SHP77 treated with DMSO at 0.1 percent for 48 hours (cell line): ENCODE data around the gene PTPRT.

Source experiments
- DNase-seq: peaks from one replicate; lab custom pipeline; 2025; lab: John Stamatoyannopoulos, UW

PTPRT gene

GRCh38 chr20:42376131-42376530, 813.6 kb downstream of the PTPRT start:
- no peak for DNase-seq

DNA sequence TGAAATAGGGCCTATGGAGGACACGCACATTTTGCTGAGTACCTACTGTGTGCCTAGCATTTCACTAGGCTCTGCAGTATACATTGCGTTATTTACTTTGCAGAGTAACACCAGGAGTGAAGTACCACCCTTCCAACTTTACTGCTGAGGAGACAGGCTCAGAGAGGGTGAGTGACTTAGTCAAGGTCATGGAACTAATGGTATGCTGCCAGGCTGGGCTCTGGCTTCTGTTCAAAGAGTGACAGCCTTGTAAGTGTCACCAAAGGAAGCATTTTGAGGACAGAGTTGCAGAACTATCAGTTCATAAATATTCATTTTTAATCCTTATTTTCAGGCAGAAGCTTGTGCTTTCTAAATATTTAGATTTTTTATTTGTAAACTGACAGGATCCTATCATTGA, 816.7 kb downstream of the PTPRT start:
- DNase-seq: no peak

- DNase-seq: no peak
Observed at GRCh38 chr20:42370075-42370474, 819.6 kb downstream of the PTPRT start.

DNA sequence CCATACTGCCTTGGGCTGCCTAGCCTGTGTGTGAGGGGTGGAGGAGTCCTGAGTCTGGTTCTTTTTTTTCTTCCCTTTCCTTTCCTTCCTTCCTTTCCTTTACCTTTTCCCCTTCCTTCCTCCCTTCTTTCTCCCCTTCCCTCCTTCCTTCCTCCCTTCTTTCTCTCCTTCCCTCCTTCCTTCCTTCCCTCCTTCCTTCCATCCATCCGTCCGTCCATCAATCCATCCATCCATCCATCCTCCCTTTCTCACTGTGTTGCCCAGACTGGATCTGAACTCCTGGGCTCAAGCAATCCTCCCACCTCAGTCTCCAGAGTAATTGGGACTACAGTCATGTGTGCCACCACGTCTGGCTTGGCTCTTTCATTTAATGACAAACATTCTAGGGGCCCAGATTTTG, 820.8 kb downstream of the PTPRT start:
- no peak for DNase-seq

GRCh38 chr20:42366626-42367025, 823.1 kb downstream of the PTPRT start:
- DNase-seq: no peak

- no peak for DNase-seq
Observed at GRCh38 chr20:42364446-42364845, 825.3 kb downstream of the PTPRT start.

GRCh38 chr20:42361402-42361970, 828.2 kb downstream of the PTPRT start:
- no peak for DNase-seq

DNA sequence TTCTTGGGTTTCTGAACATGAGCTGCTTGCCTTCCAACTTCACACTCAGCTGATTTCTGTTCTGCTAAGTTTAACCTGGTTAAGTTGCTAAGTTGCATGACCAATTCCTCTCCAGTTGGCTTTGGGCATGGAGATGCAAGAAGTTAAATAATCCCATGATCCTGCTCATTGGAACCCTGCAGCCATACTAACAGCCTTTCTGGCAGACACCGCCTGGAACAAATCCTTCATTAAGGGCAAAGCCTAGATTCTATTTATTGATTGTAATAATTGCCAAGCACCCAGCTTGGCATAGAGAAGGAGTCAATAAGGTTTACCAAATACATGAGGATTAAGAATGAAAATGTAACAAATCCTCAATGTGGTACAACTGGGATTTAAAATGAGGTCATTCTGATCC, 829.1 kb downstream of the PTPRT start:
- DNase-seq: no peak

DNA sequence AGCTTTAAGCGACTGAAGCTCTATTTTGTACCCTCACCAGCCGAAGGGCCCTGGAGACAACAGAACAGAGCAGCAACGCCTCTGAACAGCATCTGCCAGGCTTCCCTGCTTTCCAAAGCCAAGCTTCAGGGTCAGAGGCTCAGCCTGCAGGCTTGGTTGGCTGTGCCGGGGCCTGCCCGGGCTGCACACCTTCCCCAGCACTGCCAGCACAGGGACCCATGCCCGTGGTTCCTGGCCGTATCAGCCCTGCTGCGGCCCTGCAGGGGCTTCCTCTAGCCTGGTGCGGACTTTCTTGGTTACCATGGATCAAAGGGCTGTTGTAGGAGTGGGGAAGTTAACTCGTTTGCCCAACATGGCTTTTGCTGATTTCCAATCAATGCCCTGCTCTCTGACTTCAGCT, 830.1 kb downstream of the PTPRT start:
- no peak for DNase-seq

- no peak for DNase-seq
Observed at GRCh38 chr20:42352096-42352495, 837.6 kb downstream of the PTPRT start.

GRCh38 chr20:42350521-42350920, 839.2 kb downstream of the PTPRT start:
- DNase-seq: no peak

DNA sequence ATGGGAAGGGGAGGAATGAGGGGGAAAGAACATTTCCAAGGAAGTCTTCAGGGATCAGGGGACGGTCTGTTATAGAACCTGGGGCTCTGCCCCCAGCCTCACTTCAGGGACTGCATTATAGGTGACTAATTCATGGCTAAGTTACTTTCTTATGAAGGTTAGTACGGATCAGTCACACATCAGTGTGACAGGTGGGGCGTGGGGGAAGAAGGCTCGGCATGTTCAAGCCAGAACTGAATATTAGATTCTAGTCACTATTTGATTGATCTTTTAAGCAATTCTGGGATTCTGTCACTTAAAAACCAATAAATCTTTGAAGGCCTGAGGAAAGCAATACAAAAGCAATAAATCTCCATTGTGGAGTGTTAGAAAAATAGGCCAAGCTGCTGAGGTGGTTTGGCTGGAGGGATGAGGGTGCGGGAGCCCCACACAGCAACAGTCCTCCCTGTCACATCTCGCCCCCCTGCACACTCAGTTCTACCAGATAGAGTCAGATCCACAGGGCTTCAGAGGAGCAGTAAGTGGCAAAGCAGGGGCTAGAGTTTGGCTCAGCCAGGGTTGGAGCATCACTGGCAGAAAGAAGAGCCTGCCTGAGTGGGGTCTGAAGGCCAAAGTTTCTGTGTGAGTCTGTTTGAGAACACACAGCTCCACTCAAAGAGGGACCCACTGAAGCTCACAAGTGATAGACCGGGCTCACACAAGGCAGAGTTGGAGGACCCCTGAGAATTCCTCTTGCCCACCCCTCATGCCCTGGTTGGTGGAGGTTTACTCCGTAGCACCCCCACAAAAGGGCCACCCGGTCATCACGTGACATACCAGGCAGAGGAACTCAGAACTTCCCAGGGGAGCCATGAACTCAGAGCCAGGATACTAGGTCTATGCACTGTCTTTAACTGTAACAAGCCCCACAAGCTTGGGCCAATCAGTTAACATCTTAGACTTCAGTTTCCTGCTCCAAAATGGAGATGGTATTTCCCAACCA, 843.2 kb downstream of the PTPRT start:
- no peak for DNase-seq

DNA sequence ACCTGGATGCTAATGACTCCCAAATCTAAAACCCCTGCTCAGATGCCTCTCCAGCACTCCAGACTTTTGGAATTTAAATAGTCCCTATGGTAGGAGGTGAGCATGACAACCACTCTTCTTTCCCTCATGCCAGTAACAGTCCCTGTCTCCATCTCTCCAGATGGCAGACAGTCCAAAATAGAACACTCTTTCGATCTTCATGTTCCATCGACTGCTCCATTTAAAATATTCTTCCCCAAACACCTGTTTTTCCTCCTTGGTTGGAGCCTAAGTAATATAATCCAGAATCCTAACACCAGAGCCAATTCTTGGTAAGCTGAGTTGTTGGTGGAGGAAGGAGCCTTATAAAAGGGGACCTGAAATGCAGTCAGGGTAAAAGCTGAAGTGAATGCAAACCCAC, 848.1 kb downstream of the PTPRT start:
- DNase-seq: no peak

GRCh38 chr20:42340368-42340767, 849.3 kb downstream of the PTPRT start:
- no peak for DNase-seq

- DNase-seq: no peak
Observed at GRCh38 chr20:42338294-42339201, 851.2 kb downstream of the PTPRT start.

DNA sequence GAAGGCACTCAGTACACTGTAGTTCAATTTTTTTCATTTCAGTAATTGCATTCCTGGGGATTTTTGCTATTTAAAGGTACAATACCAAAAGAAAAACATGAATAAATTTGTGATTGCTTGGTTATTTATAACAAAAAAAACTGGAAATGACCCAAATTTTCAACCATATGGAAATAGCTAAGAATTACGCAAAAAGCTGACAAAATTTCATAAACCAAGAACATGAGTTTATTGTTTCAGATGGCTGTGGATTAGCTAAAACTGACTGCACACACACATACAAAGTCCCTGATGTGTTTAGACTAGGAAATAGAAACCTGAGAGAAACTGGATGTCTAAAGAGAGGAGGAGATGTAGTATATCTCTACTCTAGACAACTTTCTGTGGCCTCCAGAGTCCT, 853.1 kb downstream of the PTPRT start:
- no peak for DNase-seq

- no peak for DNase-seq
Observed at GRCh38 chr20:42319252-42320013, 870.3 kb downstream of the PTPRT start.

DNA sequence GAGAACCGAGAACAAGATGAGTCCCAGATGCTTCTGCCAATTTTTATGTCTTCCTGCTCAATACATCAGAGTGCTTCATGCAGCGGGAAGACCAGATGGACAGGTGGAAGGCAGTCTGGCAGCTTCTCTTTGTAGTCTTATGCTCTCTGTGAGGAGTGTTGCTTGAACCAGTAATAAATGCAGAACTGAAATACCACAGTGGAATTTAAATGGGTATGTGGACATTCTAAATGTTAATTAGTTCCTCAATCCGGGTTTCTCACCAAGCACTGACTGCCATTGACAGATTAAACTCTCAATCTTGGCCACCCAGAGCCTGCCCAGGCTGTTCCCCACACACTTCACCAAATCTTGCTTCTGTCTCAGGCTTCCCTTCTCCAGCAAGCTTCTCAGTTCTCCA, 876.0 kb downstream of the PTPRT start:
- no peak for DNase-seq

- no peak for DNase-seq
Observed at GRCh38 chr20:42309050-42309449, 880.7 kb downstream of the PTPRT start.

- DNase-seq: no peak
Observed at GRCh38 chr20:42308171-42308570, 881.5 kb downstream of the PTPRT start.

DNA sequence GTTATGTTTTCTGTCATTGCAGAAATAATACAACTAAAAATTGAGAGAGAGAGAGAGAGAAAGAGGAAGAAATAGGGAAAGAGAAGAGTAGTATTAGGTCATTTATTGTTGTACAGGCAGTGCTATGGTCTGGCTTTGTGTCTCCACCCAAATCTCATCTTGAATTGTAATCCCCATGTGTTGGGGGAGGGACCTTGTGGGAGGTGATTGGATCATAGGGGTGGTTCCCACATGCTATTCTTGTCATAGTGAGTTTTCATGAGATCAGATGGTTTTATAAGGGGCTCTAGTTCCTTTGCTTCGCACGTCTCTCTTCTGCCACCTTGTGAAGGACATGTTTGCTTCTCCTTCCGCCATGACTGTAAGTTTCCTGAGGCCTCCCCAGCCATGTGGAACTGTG, 894.1 kb downstream of the PTPRT start:
- no peak for DNase-seq

DNA sequence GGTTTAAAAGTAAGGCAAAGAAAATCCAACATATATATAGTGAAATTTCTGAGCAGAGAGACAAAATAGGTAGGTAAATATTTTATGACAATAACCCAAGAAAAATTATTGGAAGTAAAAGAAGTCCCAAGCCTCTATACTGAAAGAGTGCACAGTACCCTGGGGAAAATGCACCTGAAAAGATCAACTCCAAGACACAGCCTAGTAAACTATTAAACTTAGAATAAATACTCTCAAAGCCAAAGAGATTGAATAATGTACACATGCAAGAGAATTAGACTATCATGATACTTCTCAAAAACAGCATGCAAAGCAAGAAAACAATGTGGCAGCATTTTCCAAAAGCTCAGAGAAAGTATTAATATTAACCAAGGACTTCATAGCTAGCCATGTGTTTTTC, 894.7 kb downstream of the PTPRT start:
- no peak for DNase-seq
